ENCODE results near the gene PLLP.
"Not testable (repeated sequence)": the region's sequence is repeated elsewhere in the genome, so short reads cannot be mapped to it uniquely, and the experiment has no call there.

The PLLP gene

GRCh38 chr16:57273359-57273758, 11.1 kb downstream of the PLLP start:
- DNase-seq (ENCODE audit: low read depth, low spot score), result no peak
- no peak overlapping the region for H3K27ac ChIP-seq (ENCODE audit: low read length)
- no peak overlapping the region for H3K4me3 ChIP-seq (ENCODE audit: low read length)
- H3K27me3 ChIP-seq (ENCODE audit: control insufficient read depth, insufficient read depth, low read length), result no peaks in the 10 kb centered on the region
- H3K36me3 ChIP-seq (ENCODE audit: control insufficient read depth, insufficient read depth, low read length), result no peaks in the 10 kb centered on the region
- no CpG with 5 or more reads among the region's 1 CpG for WGBS (ENCODE audit: insufficient coverage, insufficient read length)
- peaks cover 9% of the 10 kb centered on the region for H3K4me1 ChIP-seq (ENCODE audit: control insufficient read depth, insufficient read depth, low read length)
- H3K9me3 ChIP-seq (ENCODE audit: control insufficient read depth, insufficient read depth, low read length), result no peaks in the 10 kb centered on the region

- H3K4me3 ChIP-seq (ENCODE audit: low read length), result no peak overlapping the region
- DNase-seq (ENCODE audit: low read depth, low spot score), result no peak
- H3K4me1 ChIP-seq (ENCODE audit: control insufficient read depth, insufficient read depth, low read length), result peaks cover 7% of the 10 kb centered on the region
- no peak overlapping the region for H3K27ac ChIP-seq (ENCODE audit: low read length)
- no peaks in the 10 kb centered on the region for H3K9me3 ChIP-seq (ENCODE audit: control insufficient read depth, insufficient read depth, low read length)
- no peaks in the 10 kb centered on the region for H3K36me3 ChIP-seq (ENCODE audit: control insufficient read depth, insufficient read depth, low read length)
- H3K27me3 ChIP-seq (ENCODE audit: control insufficient read depth, insufficient read depth, low read length), result no peaks in the 10 kb centered on the region
- WGBS (ENCODE audit: insufficient coverage, insufficient read length), result no CpG with 5 or more reads among the region's 5 CpGs
Observed at GRCh38 chr16:57271867-57272495, 12.5 kb downstream of the PLLP start.

- H3K4me1 ChIP-seq (ENCODE audit: control insufficient read depth, insufficient read depth, low read length), result peaks cover 5% of the 10 kb centered on the region; the same call in 1 of the 2 replicates
- no peak overlapping the region for H3K4me3 ChIP-seq (ENCODE audit: low read length)
- H3K36me3 ChIP-seq (ENCODE audit: control insufficient read depth, insufficient read depth, low read length), result no peaks in the 10 kb centered on the region
- no CpG with 5 or more reads among the region's 7 CpGs for WGBS (ENCODE audit: insufficient coverage, insufficient read length)
- no peaks in the 10 kb centered on the region for H3K27me3 ChIP-seq (ENCODE audit: control insufficient read depth, insufficient read depth, low read length)
- no peak for DNase-seq (ENCODE audit: low read depth, low spot score)
- H3K9me3 ChIP-seq (ENCODE audit: control insufficient read depth, insufficient read depth, low read length), result no peaks in the 10 kb centered on the region
- H3K27ac ChIP-seq (ENCODE audit: low read length), result no peak overlapping the region
Observed at GRCh38 chr16:57271063-57271345, 13.5 kb downstream of the PLLP start.

GRCh38 chr16:57270221-57271062, 14.0 kb downstream of the PLLP start:
- WGBS (ENCODE audit: insufficient coverage, insufficient read length), result no CpG with 5 or more reads among the region's 25 CpGs

GRCh38 chr16:57268804-57269800, 15.4 kb downstream of the PLLP start:
- WGBS (ENCODE audit: insufficient coverage, insufficient read length), result no CpG with 5 or more reads among the region's 14 CpGs
- no peak for DNase-seq (ENCODE audit: low read depth, low spot score)
- no peak overlapping the region for H3K4me3 ChIP-seq (ENCODE audit: low read length)
- no peaks in the 10 kb centered on the region for H3K9me3 ChIP-seq (ENCODE audit: control insufficient read depth, insufficient read depth, low read length)
- no peaks in the 10 kb centered on the region for H3K36me3 ChIP-seq (ENCODE audit: control insufficient read depth, insufficient read depth, low read length)
- no peak overlapping the region for H3K27ac ChIP-seq (ENCODE audit: low read length)
- no peaks in the 10 kb centered on the region for H3K27me3 ChIP-seq (ENCODE audit: control insufficient read depth, insufficient read depth, low read length)
- peaks cover 5% of the 10 kb centered on the region; the same call in 1 of the 2 replicates for H3K4me1 ChIP-seq (ENCODE audit: control insufficient read depth, insufficient read depth, low read length)

More at GRCh38 chr16:57270221-57271062, 14.0 kb downstream of the PLLP start:
- H3K27ac ChIP-seq (ENCODE audit: low read length), result no peak overlapping the region
- H3K4me3 ChIP-seq (ENCODE audit: low read length), result no peak overlapping the region; the same call in 1 of the 2 replicates
- DNase-seq (ENCODE audit: low read depth, low spot score), result no peak
- peaks cover 5% of the 10 kb centered on the region; the same call in 1 of the 2 replicates for H3K4me1 ChIP-seq (ENCODE audit: control insufficient read depth, insufficient read depth, low read length)
- H3K36me3 ChIP-seq (ENCODE audit: control insufficient read depth, insufficient read depth, low read length), result no peaks in the 10 kb centered on the region
- no peaks in the 10 kb centered on the region for H3K9me3 ChIP-seq (ENCODE audit: control insufficient read depth, insufficient read depth, low read length)
- H3K27me3 ChIP-seq (ENCODE audit: control insufficient read depth, insufficient read depth, low read length), result no peaks in the 10 kb centered on the region

GRCh38 chr16:57267343-57267742, 17.1 kb downstream of the PLLP start:
- H3K27ac ChIP-seq (ENCODE audit: low read length); H3K36me3 ChIP-seq (ENCODE audit: control insufficient read depth, insufficient read depth, low read length); H3K9me3 ChIP-seq (ENCODE audit: control insufficient read depth, insufficient read depth, low read length); H3K4me1 ChIP-seq (ENCODE audit: control insufficient read depth, insufficient read depth, low read length); H3K27me3 ChIP-seq (ENCODE audit: control insufficient read depth, insufficient read depth, low read length); DNase-seq (ENCODE audit: low read depth, low spot score); H3K4me3 ChIP-seq (ENCODE audit: low read length): not testable (repeated sequence)
- no CpG with 5 or more reads among the region's 2 CpGs for WGBS (ENCODE audit: insufficient coverage, insufficient read length)

GRCh38 chr16:57266531-57267260, 17.8 kb downstream of the PLLP start:
- H3K27ac ChIP-seq (ENCODE audit: low read length), result no peak overlapping the region
- no peak overlapping the region for H3K4me3 ChIP-seq (ENCODE audit: low read length)
- WGBS (ENCODE audit: insufficient coverage, insufficient read length), result no CpG with 5 or more reads among the region's 6 CpGs
- no peaks in the 10 kb centered on the region for H3K36me3 ChIP-seq (ENCODE audit: control insufficient read depth, insufficient read depth, low read length)
- H3K27me3 ChIP-seq (ENCODE audit: control insufficient read depth, insufficient read depth, low read length), result no peaks in the 10 kb centered on the region
- H3K4me1 ChIP-seq (ENCODE audit: control insufficient read depth, insufficient read depth, low read length), result peaks cover 5% of the 10 kb centered on the region; the same call in 1 of the 2 replicates
- DNase-seq (ENCODE audit: low read depth, low spot score), result no peak
- H3K9me3 ChIP-seq (ENCODE audit: control insufficient read depth, insufficient read depth, low read length), result no peaks in the 10 kb centered on the region

GRCh38 chr16:57265850-57266530, 18.5 kb downstream of the PLLP start:
- DNase-seq (ENCODE audit: low read depth, low spot score), result no peak
- no peak overlapping the region for H3K4me3 ChIP-seq (ENCODE audit: low read length)
- H3K36me3 ChIP-seq (ENCODE audit: control insufficient read depth, insufficient read depth, low read length), result no peaks in the 10 kb centered on the region
- no peak overlapping the region for H3K27ac ChIP-seq (ENCODE audit: low read length)
- no CpG with 5 or more reads among the region's 16 CpGs for WGBS (ENCODE audit: insufficient coverage, insufficient read length)
- H3K4me1 ChIP-seq (ENCODE audit: control insufficient read depth, insufficient read depth, low read length), result peaks cover 5% of the 10 kb centered on the region; the same call in 1 of the 2 replicates
- no peaks in the 10 kb centered on the region for H3K9me3 ChIP-seq (ENCODE audit: control insufficient read depth, insufficient read depth, low read length)
- H3K27me3 ChIP-seq (ENCODE audit: control insufficient read depth, insufficient read depth, low read length), result no peaks in the 10 kb centered on the region

GRCh38 chr16:57264950-57265371, 19.5 kb downstream of the PLLP start:
- no peak for DNase-seq (ENCODE audit: low read depth, low spot score)
- no peak overlapping the region for H3K4me3 ChIP-seq (ENCODE audit: low read length)
- H3K9me3 ChIP-seq (ENCODE audit: control insufficient read depth, insufficient read depth, low read length), result no peaks in the 10 kb centered on the region
- WGBS (ENCODE audit: insufficient coverage, insufficient read length), result no CpG with 5 or more reads among the region's 11 CpGs
- no peaks in the 10 kb centered on the region for H3K36me3 ChIP-seq (ENCODE audit: control insufficient read depth, insufficient read depth, low read length)
- peaks cover 2% of the 10 kb centered on the region; the same call in 1 of the 2 replicates for H3K4me1 ChIP-seq (ENCODE audit: control insufficient read depth, insufficient read depth, low read length)
- H3K27ac ChIP-seq (ENCODE audit: low read length), result no peak overlapping the region
- no peaks in the 10 kb centered on the region for H3K27me3 ChIP-seq (ENCODE audit: control insufficient read depth, insufficient read depth, low read length)

All from iPS DF 6.9 (cell line).